SH-SY5Y (cell line): ENCODE measurements around the gene TMEM123.

Experiments used
- GATA2 ChIP-seq: IDR thresholded peaks from 2 replicates; pipeline ENCODE4 v1.6.1; 2011; ENCODE audit warnings: mild to moderate bottlenecking, low read depth, low read length
- GATA3 ChIP-seq: IDR thresholded peaks from 2 replicates; pipeline ENCODE4 v1.6.1; 2011; ENCODE audit warnings: low read depth, mild to moderate bottlenecking, low read length, moderate library complexity

GRCh38 chr11:102427068-102427467 lies 25.5 kb downstream of the TMEM123 start:
- TF ChIP-seq GATA2 (no peak), GATA3 (no peak)
